Liver (tissue), 9 donors: ENCODE measurements around the gene SETX. TPM values are rescaled to one million over a fixed set of nuclear protein-coding genes. Genes with fewer than 3 reads are reported as not detected.

Source experiments
- DNase-seq: peaks from one replicate; pipeline ENCODE4 v3.0.0-alpha.2; 2017; ENCODE audit warnings: low spot score
- H3K27ac ChIP-seq, 2 donors: one replicate each; pipeline ENCODE4 v1.7.0; 2013; ENCODE audit warnings: inconsistent platforms in 2 of 2, low read length in 2 of 2, control low read depth in 1 of 2, low read depth in 1 of 2, mild to moderate bottlenecking in 1 of 2
- H3K27me3 ChIP-seq, 4 donors: one replicate each; pipeline versions ENCODE4 v1.6.1 to v1.7.0; 2013; ENCODE audit warnings: low read length in 3 of 4, inconsistent platforms in 1 of 4, mild to moderate bottlenecking in 1 of 4, moderate library complexity in 1 of 4; ENCODE audit not compliant: control insufficient read depth in 4 of 4, insufficient read depth in 4 of 4
- H3K36me3 ChIP-seq, 4 donors: one replicate each; pipeline versions ENCODE4 v1.6.1 to v1.7.0; 2013; ENCODE audit warnings: low read length in 3 of 4, mild to moderate bottlenecking in 3 of 4, low read depth in 1 of 4, moderate library complexity in 1 of 4; ENCODE audit not compliant: control insufficient read depth in 4 of 4, insufficient read depth in 3 of 4
- H3K4me1 ChIP-seq, 4 donors: one replicate each; pipeline versions ENCODE4 v1.6.1 to v1.7.0; 2013; ENCODE audit warnings: low read length in 3 of 4, mild to moderate bottlenecking in 3 of 4, moderate library complexity in 1 of 4; ENCODE audit not compliant: control insufficient read depth in 4 of 4, insufficient read depth in 4 of 4
- H3K4me3 ChIP-seq, 3 donors: one replicate each; pipeline versions ENCODE4 v1.6.1 to v1.7.0; 2013; ENCODE audit warnings: low read length in 3 of 3, control low read depth in 1 of 3, low read depth in 1 of 3, mild to moderate bottlenecking in 1 of 3
- H3K9ac ChIP-seq, 2 donors: one replicate each; pipeline ENCODE4 v1.7.0; 2013; ENCODE audit warnings: low read length in 2 of 2, mild to moderate bottlenecking in 2 of 2, moderate library complexity in 2 of 2, control low read depth in 1 of 2, low read depth in 1 of 2
- H3K9me3 ChIP-seq, 4 donors: one replicate each; pipeline versions ENCODE4 v1.6.1 to v1.7.0; 2013; ENCODE audit warnings: low read length in 3 of 4; ENCODE audit not compliant: control insufficient read depth in 4 of 4
- ATF3 ChIP-seq: IDR thresholded peaks from 2 replicates; pipeline ENCODE4 v1.6.1; 2016; ENCODE audit warnings: antibody characterized with exemption
- CTCF ChIP-seq: fragments of 150-350 bp; IDR thresholded peaks from 2 replicates; pipeline ENCODE4 v1.5.1; 2017; ENCODE audit warnings: improper control_type of control experiment, low read depth, low read length; ENCODE audit not compliant: missing input control
- EGR1 ChIP-seq, 2 donors: IDR thresholded peaks; 2 replicates each; pipeline ENCODE4 v1.6.1; 2016 to 2018; ENCODE audit warnings: antibody characterized with exemption in 2 of 2, low read depth in 2 of 2
- FOXA1 ChIP-seq: IDR thresholded peaks from 2 replicates; pipeline ENCODE4 v1.6.1; 2016; ENCODE audit warnings: antibody characterized with exemption
- FOXA2 ChIP-seq: IDR thresholded peaks from 2 replicates; pipeline ENCODE4 v1.6.1; 2016; ENCODE audit warnings: antibody characterized with exemption
- GABPA ChIP-seq, 2 donors: IDR thresholded peaks in 1 of 2; conservative IDR thresholded peaks in 1 of 2; 2 replicates each; pipeline ENCODE4 v1.6.1; 2016; ENCODE audit warnings: antibody characterized with exemption in 2 of 2, mild to moderate bottlenecking in 1 of 2, moderate library complexity in 1 of 2
- HNF4A ChIP-seq, 2 donors: conservative IDR thresholded peaks; 2 replicates each; pipeline ENCODE4 v1.6.1; 2016; ENCODE audit warnings: antibody characterized with exemption in 2 of 2, mild to moderate bottlenecking in 2 of 2
- HNF4G ChIP-seq: IDR thresholded peaks from 2 replicates; pipeline ENCODE4 v1.6.1; 2016; ENCODE audit warnings: antibody characterized with exemption
- JUND ChIP-seq, 2 donors: IDR thresholded peaks; 2 replicates each; pipeline ENCODE4 v1.6.1; 2016; ENCODE audit warnings: antibody characterized with exemption in 2 of 2
- MAX ChIP-seq: IDR thresholded peaks from 2 replicates; pipeline ENCODE4 v1.6.1; 2016; ENCODE audit warnings: antibody characterized with exemption
- NR2F2 ChIP-seq: IDR thresholded peaks from 2 replicates; pipeline ENCODE4 v1.6.1; 2016; ENCODE audit warnings: antibody characterized with exemption
- RAD21 ChIP-seq, 2 donors: IDR thresholded peaks; 2 replicates each; pipeline ENCODE4 v1.6.1; 2016; ENCODE audit warnings: antibody characterized with exemption in 2 of 2, mild to moderate bottlenecking in 2 of 2
- REST ChIP-seq: IDR thresholded peaks from 2 replicates; pipeline ENCODE4 v1.6.1; 2016; ENCODE audit warnings: antibody characterized with exemption, mild to moderate bottlenecking
- RXRA ChIP-seq, 2 donors: IDR thresholded peaks; 2 replicates each; pipeline ENCODE4 v1.6.1; 2017 to 2018; ENCODE audit warnings: antibody characterized with exemption in 2 of 2, mild to moderate bottlenecking in 1 of 2
- SP1 ChIP-seq: IDR thresholded peaks from 2 replicates; pipeline ENCODE4 v1.6.1; 2018; ENCODE audit warnings: antibody characterized with exemption, mild to moderate bottlenecking
- TAF1 ChIP-seq: conservative IDR thresholded peaks from 2 replicates; pipeline ENCODE4 v1.6.1; 2016; ENCODE audit warnings: antibody characterized with exemption, mild to moderate bottlenecking
- YY1 ChIP-seq: IDR thresholded peaks from 2 replicates; pipeline ENCODE4 v1.6.1; 2016; ENCODE audit warnings: antibody characterized with exemption, mild to moderate bottlenecking
- ZBTB33 ChIP-seq: IDR thresholded peaks from 2 replicates; pipeline ENCODE4 v1.6.1; 2016; ENCODE audit warnings: antibody characterized with exemption
- WGBS: extraction: QIAGEN DNeasy Blood & Tissue Kit; methylation state at CpG from one replicate; pipeline ENCODE4 v1.1.7; 2013; 5-methylcytosine and 5-hydroxymethylcytosine counted together
- polyA plus RNA-seq, 2 donors: library from polyadenylated mRNA; stranded (reverse) in 1 of 2; unstranded in 1 of 2; fragments of 200-250 nt in 1 of 2; fragments of >200 nt in 1 of 2; fragmentation: Nextera tagmentation in 1 of 2; extraction: Ambion mirVana in 1 of 2; gene quantifications; one replicate each; pipeline versions ENCODE4 v1.2.1 to v1.2.3, GENCODE V29; 2013 to 2015
- total RNA-seq, 2 donors: library from RNA; depleted of rRNA; stranded (reverse); fragments of >200 nt; gene quantifications; one replicate each; pipeline ENCODE4 v1.2.3, GENCODE V29; 2014
- donor health status: healthy.
- donor health status: healthy.
- donor health status: healthy.
- donor health status: healthy.
- donor health status: healthy.

The SETX gene
- total and polyA plus RNA-seq, 4 donors, result 8.6 to 60.2 (median 19.6) TPM

GRCh38 chr9:132356324-132356924 is 1.6 kb upstream of the SETX start:
- no peak for DNase-seq
- peaks cover 0 to 26% (median 24%) of the 10 kb centered on the region in 4 donors for H3K4me1 ChIP-seq
- peaks cover 0 to 15% (median 3%) of the 10 kb centered on the region in 4 donors for H3K36me3 ChIP-seq
- no peak overlapping the region for H3K27ac ChIP-seq
- WGBS, result 96% methylated on average over 26 of the region's 26 CpGs
- no peak overlapping the region for H3K9ac ChIP-seq
- H3K27me3 ChIP-seq, result no peaks in the 10 kb centered on the region
- no peak for TF ChIP-seq GABPA (IDR thresholded peaks at IDR 0.05 in 1 of 2, conservative IDR thresholded peaks at IDR 0.05 in 1 of 2)
- TF ChIP-seq HNF4G, result no peak
- no peak for TF ChIP-seq FOXA1
- TF ChIP-seq NR2F2, result no peak
- no peak for TF ChIP-seq RAD21 (IDR thresholded peaks at IDR 0.05)
- no peak for TF ChIP-seq HNF4A (conservative IDR thresholded peaks at IDR 0.05)
- no peak for TF ChIP-seq TAF1
- TF ChIP-seq EGR1 (IDR thresholded peaks at IDR 0.05; ENCODE audit: low read depth in 2 of 2), result no peak
- no peak for TF ChIP-seq JUND (IDR thresholded peaks at IDR 0.05)
- TF ChIP-seq ZBTB33, result no peak
- no peak for TF ChIP-seq RXRA (IDR thresholded peaks at IDR 0.05)
- no peak for TF ChIP-seq SP1
- TF ChIP-seq REST, result no peak
- no peak for TF ChIP-seq FOXA2
- no peak for TF ChIP-seq ATF3
- TF ChIP-seq MAX, result no peak
- no peak for TF ChIP-seq YY1
- TF ChIP-seq CTCF, result no peak
- H3K4me3 ChIP-seq, result no peak overlapping the region
- no peaks in the 10 kb centered on the region for H3K9me3 ChIP-seq
